ENCODE results near the gene OR2T35.
A peak's percentile ranks its signal among the peaks of the same experiment; 100 is the strongest.

The OR2T35 gene

DNA sequence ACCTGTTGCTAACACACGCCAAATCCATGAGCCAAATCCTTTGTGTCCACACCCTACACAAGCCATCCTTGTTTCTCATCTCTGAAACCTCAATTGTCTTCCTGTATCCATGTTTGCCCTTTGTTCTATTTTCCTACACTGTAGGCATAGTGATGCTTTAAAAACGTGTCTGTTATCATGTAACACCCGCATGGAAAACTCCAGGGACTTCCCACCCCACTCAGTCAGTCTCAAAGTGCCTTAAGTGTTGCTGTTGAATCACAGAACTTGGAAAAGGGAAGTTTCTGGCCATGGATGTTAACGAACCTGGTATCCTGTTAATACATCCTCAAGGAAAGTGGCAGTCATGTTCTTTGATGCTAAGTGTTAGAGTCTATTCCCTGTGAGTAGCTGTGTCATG is 19.9 kb downstream of the OR2T35 start:
- DNase-seq: no peak

DNA sequence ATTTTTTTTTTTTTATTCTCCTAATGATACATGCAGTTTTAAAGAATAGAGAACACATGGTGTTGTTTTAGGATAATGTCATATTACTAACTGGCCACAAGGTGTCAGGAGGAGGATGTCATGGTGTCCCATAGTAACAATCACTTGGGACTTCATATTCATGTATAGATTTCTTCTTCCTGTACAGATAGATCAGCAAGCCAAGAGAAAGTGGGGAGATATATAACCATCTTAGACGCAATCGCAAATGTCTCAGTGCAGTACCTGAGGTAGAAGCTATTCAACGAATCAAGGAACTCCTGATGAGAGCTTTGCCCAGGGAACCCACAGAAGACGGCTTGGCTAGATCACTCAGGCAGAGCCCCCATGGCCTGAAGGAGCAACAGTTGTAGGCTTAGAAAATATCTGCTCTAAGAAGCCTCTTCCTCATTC is 22.5 kb downstream of the OR2T35 start:
- DNase-seq: peak in 1 of 2 donors; percentile 19

GRCh38 chr1:248621770-248622169 is 23.3 kb downstream of the OR2T35 start:
- no peak for DNase-seq

GRCh38 chr1:248618878-248619277 is 26.2 kb downstream of the OR2T35 start:
- peak; percentile 25 to 45 for DNase-seq

DNA sequence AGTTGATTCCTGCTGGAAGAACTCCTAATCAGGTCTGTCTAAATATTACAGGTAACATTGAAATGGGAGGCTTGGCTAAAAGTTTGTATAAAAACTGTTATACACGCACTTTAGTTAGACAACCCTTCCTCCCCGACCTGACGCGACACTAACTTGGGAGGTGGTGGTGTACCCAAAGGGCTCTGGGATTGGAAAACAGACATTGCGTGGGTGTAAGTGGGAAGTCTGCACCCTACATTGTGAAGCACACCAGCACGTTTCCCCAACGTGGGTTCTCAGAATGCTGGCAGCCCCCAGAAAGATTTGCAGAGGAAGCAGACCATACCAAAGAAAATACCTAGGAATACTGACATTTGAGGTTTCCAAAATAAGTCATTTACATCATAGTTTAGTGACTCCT is 27.0 kb downstream of the OR2T35 start:
- no peak for DNase-seq

GRCh38 chr1:248613742-248614141 is 31.3 kb downstream of the OR2T35 start:
- no peak for DNase-seq

- peak in 1 of 2 donors; percentile 3 for DNase-seq
Measured at GRCh38 chr1:248611883-248612414, 33.1 kb downstream of the OR2T35 start.

- no peak for DNase-seq
Measured at GRCh38 chr1:248610301-248610700, 34.8 kb downstream of the OR2T35 start.

- DNase-seq: no peak
Measured at GRCh38 chr1:248599396-248599795, 45.7 kb downstream of the OR2T35 start.

DNA sequence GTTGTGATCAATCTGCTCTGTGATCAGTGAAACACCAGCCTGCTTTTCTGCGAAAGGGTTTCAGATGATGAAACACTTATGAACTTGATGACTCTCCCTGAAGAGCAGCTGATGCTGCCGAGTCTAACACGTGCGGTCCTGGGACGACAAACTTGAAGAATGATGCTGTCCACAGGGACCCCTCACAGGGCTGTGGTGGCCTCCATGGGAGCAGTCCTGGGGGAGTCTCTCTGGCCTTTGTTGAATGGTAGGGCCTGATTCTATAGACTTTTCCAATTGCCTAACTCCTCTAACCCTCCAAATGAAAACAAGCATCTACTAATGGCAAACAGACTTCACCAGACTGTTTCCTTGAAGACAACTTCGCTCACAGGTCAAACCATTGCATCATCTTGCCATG is 47.5 kb downstream of the OR2T35 start, which contains the start of gene OR2T10:
Gene OR2T10, minus strand, starts transcription at position 112 of the 400 bp plus-strand sequence. CDS start 3,932 bp downstream, outside the sequence.
- no peak for DNase-seq

DNA sequence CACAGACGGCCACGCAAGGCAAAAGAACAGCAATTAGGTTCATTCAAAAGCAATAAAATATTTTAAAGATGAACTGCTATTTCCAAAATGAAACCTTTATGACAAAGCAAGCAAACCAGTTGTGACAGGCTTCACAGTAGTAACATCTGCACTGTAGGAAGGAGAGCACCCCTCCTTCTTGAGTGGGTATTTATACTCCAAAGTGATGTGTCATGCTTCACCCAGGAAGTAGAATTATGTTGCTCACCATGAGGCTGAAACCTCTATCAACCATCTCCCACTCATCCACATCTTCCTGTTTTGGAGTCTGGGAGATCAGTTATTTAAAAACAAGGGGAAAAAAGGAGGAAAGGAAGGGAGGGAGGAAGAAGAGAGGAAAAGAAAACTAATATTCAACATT is 48.5 kb downstream of the OR2T35 start:
- no peak for DNase-seq

GRCh38 chr1:248593226-248593625 is 51.9 kb downstream of the OR2T35 start:
- no peak for DNase-seq

GRCh38 chr1:248592655-248593054 is 52.4 kb downstream of the OR2T35 start:
- no peak for DNase-seq

DNA sequence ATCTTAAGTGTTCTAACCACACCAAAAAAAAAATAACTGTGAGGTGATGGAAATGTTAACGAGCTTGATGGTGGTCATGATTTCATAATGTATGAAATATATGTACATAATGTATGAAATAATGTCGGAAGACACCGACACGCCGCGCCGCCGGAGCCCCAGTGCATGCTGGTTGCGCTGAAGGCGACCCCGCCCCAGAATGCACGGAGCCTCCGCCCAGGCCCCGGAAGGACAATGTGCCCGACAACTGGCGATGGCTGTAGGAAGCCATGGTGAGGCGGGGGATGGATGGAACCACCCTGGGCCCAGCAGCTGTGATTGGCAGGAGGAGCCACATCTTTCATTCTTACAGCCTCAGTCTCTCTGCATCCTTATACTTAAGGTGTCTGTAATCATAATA is 55.0 kb downstream of the OR2T35 start:
- no peak for DNase-seq

- no peak for DNase-seq
Measured at GRCh38 chr1:248589334-248589733, 55.7 kb downstream of the OR2T35 start.

All from CD4-positive, alpha-beta T cell treated with Interleukin-1 beta for 1 hour (primary cell).